IMR-90 (cell line): ENCODE data around the gene CRISPLD2. TPM values are rescaled to one million over a fixed set of nuclear protein-coding genes. Genes with fewer than 3 reads are reported as not detected.

ENCODE experiments used
- ATAC-seq: fragments of 200-7000 bp; cut with Tn5 transposase; 2 replicates; pipeline ENCODE4 v1.9.1; 2020; ENCODE audit warnings: low read depth, mild to moderate bottlenecking, moderate library complexity
- BruUV-seq: library from RNA; stranded (reverse); fragments of 400-500 nt; replicated peaks from 2 replicates; lab custom pipeline; 2021; lab: Mats Ljungman, UMichigan
- CTCF ChIA-PET: fragments of 300-600 bp; formaldehyde crosslinking; extraction: SDS; loops from one replicate; lab custom pipeline; 2021; ENCODE audit warnings: antibody characterized with exemption; lab: Yijun Ruan, JAX
- POLR2A ChIA-PET: fragments of 300-600 bp; sonication (Branson Sonifier 250); formaldehyde crosslinking; loops from one replicate; lab custom pipeline; 2022; ENCODE audit warnings: antibody characterized with exemption; ENCODE audit not compliant: unreplicated experiment; lab: Charles Lee
- DNase-seq: peaks from one replicate; pipeline ENCODE4 v3.0.0; 2013
- H2AFZ ChIP-seq: replicated peaks from 2 replicates; pipeline ENCODE3; 2013; ENCODE audit warnings: low read length, mild to moderate bottlenecking; ENCODE audit not compliant: poor library complexity
- H2AK5ac ChIP-seq: 2 replicates; pipeline ENCODE4 v1.6.1; 2013; ENCODE audit warnings: low read depth, low read length, inconsistent platforms
- H2AK9ac ChIP-seq: replicated peaks from 2 replicates; pipeline ENCODE3; 2013; ENCODE audit warnings: mild to moderate bottlenecking, low read depth, low read length, moderate library complexity; ENCODE audit not compliant: poor library complexity
- H2BK120ac ChIP-seq: 2 replicates; pipeline ENCODE4 v1.6.1; 2013; ENCODE audit warnings: low read depth, low read length, inconsistent platforms
- H2BK15ac ChIP-seq: 3 replicates; pipeline ENCODE4 v1.6.1; 2013; ENCODE audit warnings: low read depth, low read length, inconsistent platforms
- H2BK20ac ChIP-seq: 2 replicates; pipeline ENCODE4 v1.6.1; 2013; ENCODE audit warnings: low read depth, mild to moderate bottlenecking, inconsistent platforms, low read length, moderate library complexity
- H2BK5ac ChIP-seq: 2 replicates; pipeline ENCODE4 v1.6.1; 2013; ENCODE audit warnings: mild to moderate bottlenecking, low read depth, low read length, inconsistent platforms; ENCODE audit not compliant: poor library complexity, severe bottlenecking
- H3K14ac ChIP-seq: replicated peaks from 2 replicates; pipeline ENCODE4 v1.6.1; 2013; ENCODE audit warnings: low read depth, low read length, inconsistent platforms
- H3K18ac ChIP-seq: 2 replicates; pipeline ENCODE4 v1.6.1; 2013; ENCODE audit warnings: low read depth, low read length, control low read depth
- H3K23ac ChIP-seq: 2 replicates; pipeline ENCODE4 v1.6.1; 2013; ENCODE audit warnings: low read depth, low read length, inconsistent platforms
- H3K27ac ChIP-seq: 2 replicates; pipeline ENCODE4 v1.5.1; 2013; ENCODE audit warnings: mild to moderate bottlenecking, control low read depth, low read length; ENCODE audit not compliant: insufficient read depth
- H3K27me3 ChIP-seq: 2 replicates; pipeline ENCODE4 v1.6.1; 2013; ENCODE audit warnings: low read length; ENCODE audit not compliant: control insufficient read depth, insufficient read depth
- H3K36me3 ChIP-seq: 2 replicates; pipeline ENCODE4 v1.6.1; 2013; ENCODE audit warnings: low read length, mixed read lengths; ENCODE audit not compliant: control insufficient read depth, insufficient read depth
- H3K4ac ChIP-seq: 2 replicates; pipeline ENCODE4 v1.6.1; 2013; ENCODE audit warnings: low read depth, low read length, inconsistent platforms
- H3K4me1 ChIP-seq: 2 replicates; pipeline ENCODE4 v1.6.1; 2013; ENCODE audit warnings: low read length, mixed read lengths; ENCODE audit not compliant: control insufficient read depth, insufficient read depth
- H3K4me2 ChIP-seq: 2 replicates; pipeline ENCODE4 v1.6.1; 2013; ENCODE audit warnings: low read depth, mild to moderate bottlenecking, control low read depth, low read length, moderate library complexity
- H3K4me3 ChIP-seq: 2 replicates; pipeline ENCODE4 v1.5.1; 2013; ENCODE audit warnings: low read depth, mild to moderate bottlenecking, control low read depth, low read length, moderate library complexity; ENCODE audit not compliant: insufficient read depth
- H3K56ac ChIP-seq: 2 replicates; pipeline ENCODE4 v1.6.1; 2013; ENCODE audit warnings: low read length, inconsistent platforms; ENCODE audit not compliant: insufficient read depth; ENCODE audit errors: extremely low read depth
- H3K79me1 ChIP-seq, 2 experiments: 2 replicates each; pipeline ENCODE4 v1.6.1; 2013; ENCODE audit warnings: low read length in 2 of 2, inconsistent platforms in 1 of 2, low read depth in 1 of 2
- H3K9ac ChIP-seq: 2 replicates; pipeline ENCODE4 v1.6.1; 2013; ENCODE audit warnings: low read depth, low read length, control low read depth
- H3K9me1 ChIP-seq: 2 replicates; pipeline ENCODE4 v1.6.1; 2013; ENCODE audit warnings: low read length, inconsistent platforms; ENCODE audit not compliant: insufficient read depth
- H3K9me3 ChIP-seq: 2 replicates; pipeline ENCODE4 v1.6.1; 2013; ENCODE audit warnings: low read length; ENCODE audit not compliant: control insufficient read depth, insufficient read depth
- H4K20me1 ChIP-seq: 2 replicates; pipeline ENCODE4 v1.6.1; 2013; ENCODE audit warnings: low read length, inconsistent platforms; ENCODE audit not compliant: insufficient read depth
- H4K5ac ChIP-seq: 2 replicates; pipeline ENCODE4 v1.6.1; 2013; ENCODE audit warnings: mild to moderate bottlenecking, low read depth, low read length, control low read depth
- H4K8ac ChIP-seq, 2 experiments: 2 replicates each; pipeline ENCODE4 v1.6.1; 2013; ENCODE audit warnings: low read depth in 2 of 2, low read length in 2 of 2, control low read depth in 1 of 2, inconsistent platforms in 1 of 2
- H4K91ac ChIP-seq: 2 replicates; pipeline ENCODE4 v1.6.1; 2013; ENCODE audit warnings: low read depth, low read length, inconsistent platforms; ENCODE audit not compliant: insufficient read depth
- FOS ChIP-seq: fragments of 150-350 bp; IDR thresholded peaks from 2 replicates; pipeline ENCODE4 v1.6.1; 2016; ENCODE audit warnings: low read depth, low read length
- POLR2A ChIP-seq: IDR thresholded peaks from 2 replicates; pipeline ENCODE4 v1.6.1; 2012; ENCODE audit warnings: mild to moderate bottlenecking, low read depth, low read length
- WGBS, 2 experiments: methylation state at CpG; one replicate each; pipeline versions ENCODE4 v1.1.5 to v1.1.7; 2013; ENCODE audit warnings: missing lambda C conversion rate in 2 of 2; ENCODE audit not compliant: insufficient read length in 1 of 2; ENCODE audit errors: extremely low coverage in 2 of 2; 5-methylcytosine and 5-hydroxymethylcytosine counted together
- dilution Hi-C: fragments of 300-500 bp; cut with HindIII; formaldehyde crosslinking; loops from one replicate; pipeline ENCODE4 v1.14.3; 2018; ENCODE audit warnings: low sequenced_read_pairs; ENCODE audit not compliant: unreplicated experiment
- in situ Hi-C: fragments of 300-500 bp; cut with MboI; formaldehyde crosslinking; loops from 3 replicates; pipeline ENCODE4 v1.14.3; 2019; ENCODE audit warnings: low sequenced_read_pairs, inconsistent platforms, mixed read lengths
- intact Hi-C: fragments of 100-400 bp; cut with micrococcal nuclease; formaldehyde crosslinking; loops from 2 replicates; pipeline ENCODE4 v1.10.0; 2022
- polyA plus RNA-seq, 3 experiments: library from polyadenylated mRNA; depleted of rRNA; stranded (reverse); fragments of >200 nt; gene quantifications; 2 replicates each; pipeline ENCODE4 v1.2.3, GENCODE V29; 2012; ENCODE audit warnings: low replicate concordance in 1 of 3
- total RNA-seq: library from RNA; depleted of rRNA; stranded (reverse); fragments of >200 nt; gene quantifications from 2 replicates; pipeline ENCODE4 v1.2.3, GENCODE V29; 2012

Gene CRISPLD2
- total and polyA plus RNA-seq, 2 of the 4 experiments (the other 2 are of a cell fraction) = 23.1 to 37.5 TPM

DNA sequence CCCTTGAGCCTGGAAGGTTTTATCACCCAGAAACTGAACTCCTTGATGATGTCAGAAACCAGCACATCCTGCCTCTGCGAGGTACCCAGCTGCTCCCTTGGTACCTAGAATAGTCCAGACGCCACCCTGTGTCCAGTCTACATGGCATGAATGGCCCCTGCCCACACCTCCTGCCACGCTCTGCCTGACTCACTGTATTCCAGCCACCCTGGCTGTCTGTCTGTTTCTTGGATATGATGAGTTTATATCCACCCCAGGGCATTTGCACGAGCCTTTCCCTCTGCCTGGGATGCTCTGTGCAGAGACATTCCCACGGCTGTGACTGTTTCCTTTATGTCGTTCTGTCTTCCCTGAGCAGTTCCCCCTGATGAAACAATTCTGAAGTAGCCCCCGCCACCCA lies 68.7 kb downstream of the CRISPLD2 start:
- dilution Hi-C loops (no loop called here), in situ Hi-C loops (no loop called here), intact Hi-C loops (no loop called here)
- no peaks in the 10 kb centered on the region for H4K20me1 ChIP-seq
- H3K56ac ChIP-seq = no peak overlapping the region
- H3K4ac ChIP-seq = no peak overlapping the region
- no peak overlapping the region for H3K4me3 ChIP-seq
- no peak overlapping the region for H3K14ac ChIP-seq
- no peak for TF ChIP-seq POLR2A
- TF ChIP-seq FOS = no peak
- no peak overlapping the region for H3K27ac ChIP-seq
- ChIA-PET POLR2A (no interaction called here), CTCF (no interaction called here)
- no peak overlapping the region for H3K4me2 ChIP-seq
- H3K23ac ChIP-seq = no peak overlapping the region
- no peak overlapping the region for H4K8ac ChIP-seq
- 92% methylated on average over 5 of the region's 7 CpGs; no CpG with 5 or more reads in 1 of the 2 experiments for WGBS, 2 experiments
- H3K4me1 ChIP-seq = 0 out of 2 replicates have a peak, but pooled peaks cover 2% of the 10 kb centered on the region
- H2AFZ ChIP-seq = no peak overlapping the region
- H3K18ac ChIP-seq = no peak overlapping the region
- H2AK5ac ChIP-seq = no peak overlapping the region
- H2BK5ac ChIP-seq = no peak overlapping the region
- H2BK20ac ChIP-seq = no peak overlapping the region
- peaks cover 7% of the 10 kb centered on the region for H3K9me1 ChIP-seq
- H3K79me1 ChIP-seq = 0 out of 4 replicates have a peak, but pooled peaks cover 0 to under 1% of the 10 kb centered on the region in 2 experiments
- H3K9ac ChIP-seq = no peak overlapping the region
- H4K91ac ChIP-seq = no peak overlapping the region
- H4K5ac ChIP-seq = no peak overlapping the region
- no peak overlapping the region for H2BK15ac ChIP-seq
- H3K9me3 ChIP-seq = no peaks in the 10 kb centered on the region
- no peaks in the 10 kb centered on the region for H3K27me3 ChIP-seq
- H3K36me3 ChIP-seq = peaks cover 66% of the 10 kb centered on the region
- no peak overlapping the region for H2AK9ac ChIP-seq
- no peak for DNase-seq
- no peak for ATAC-seq
- BruUV-seq = no TSS peak
- no peak overlapping the region for H2BK120ac ChIP-seq
